K562 (cell line): ENCODE data around the gene CBFA2T2. TPM values are rescaled to one million over a fixed set of nuclear protein-coding genes. Genes with fewer than 3 reads are reported as not detected.

ENCODE experiments used
- ATF7 ChIP-seq: fragments of 450-650 bp; IDR thresholded peaks from 2 replicates; pipeline ENCODE4 v1.7.1; 2014; ENCODE audit warnings: mild to moderate bottlenecking, moderate library complexity
- CHD4 ChIP-seq: fragments of 200-600 bp; sonication (generic); IDR thresholded peaks from 3 replicates; pipeline ENCODE4 v1.6.1; 2012; ENCODE audit warnings: low read depth, mild to moderate bottlenecking, mixed read lengths, low read length, inconsistent platforms; ENCODE audit not compliant: insufficient read depth, insufficient replicate concordance, poor library complexity, severe bottlenecking
- DMBX1 ChIP-seq: fragments of 250-450 bp; sonication (Bioruptor Pico); IDR thresholded peaks from 2 replicates; pipeline ENCODE4 v1.8.0; 2022; ENCODE audit warnings: inconsistent platforms, mild to moderate bottlenecking, moderate library complexity, borderline replicate concordance
- ELF2 ChIP-seq: fragments of 250-450 bp; sonication (Bioruptor Pico); IDR thresholded peaks from 2 replicates; pipeline ENCODE4 v1.5.0; 2021; ENCODE audit warnings: mild to moderate bottlenecking
- FOXP1 ChIP-seq: sonication (generic); formaldehyde crosslinking; IDR thresholded peaks from 2 replicates; pipeline ENCODE4 v1.8.0; 2022; ENCODE audit warnings: mild to moderate bottlenecking, missing genetic modification reagents
- GABPA ChIP-seq: fragments of 200-800 bp; sonication (Bioruptor generic); conservative IDR thresholded peaks from 2 replicates; pipeline ENCODE4 v1.6.1; 2016; ENCODE audit warnings: low read depth, missing genetic modification characterization, missing compliant biosample characterization
- GTF2A2 ChIP-seq: IDR thresholded peaks from 2 replicates; pipeline ENCODE4 v1.6.1; 2016; ENCODE audit warnings: mild to moderate bottlenecking, missing genetic modification characterization, missing compliant biosample characterization
- HNRNPUL1 ChIP-seq: fragments of 200-400 bp; formaldehyde crosslinking; IDR thresholded peaks from 2 replicates; pipeline ENCODE4 v1.6.1; 2017; ENCODE audit warnings: low read length
- KDM1A ChIP-seq, 2 experiments: fragments of 450-650 bp; IDR thresholded peaks; 2 replicates each; pipeline ENCODE4 v1.6.1; 2016; ENCODE audit warnings: mild to moderate bottlenecking in 2 of 2
- NCOA1 ChIP-seq: fragments of 450-650 bp; IDR thresholded peaks from 2 replicates; pipeline ENCODE4 v1.6.1; 2016; ENCODE audit warnings: low read depth
- NRF1 ChIP-seq, 2 experiments: fragments of 450-650 bp; IDR thresholded peaks in 1 of 2; conservative IDR thresholded peaks in 1 of 2; 2 replicates each; pipeline ENCODE4 v1.6.1; 2014; ENCODE audit warnings: mild to moderate bottlenecking in 2 of 2
- PHF21A ChIP-seq: fragments of 450-650 bp; IDR thresholded peaks from 2 replicates; pipeline ENCODE4 v1.6.1; 2017; ENCODE audit warnings: low read depth, borderline replicate concordance
- PHTF2 ChIP-seq: fragments of 250-450 bp; sonication (Bioruptor Pico); IDR thresholded peaks from 2 replicates; pipeline ENCODE4 v1.5.0; 2021; ENCODE audit warnings: mild to moderate bottlenecking
- POLR2A ChIP-seq: fragments of 450-650 bp; conservative IDR thresholded peaks from 2 replicates; pipeline ENCODE4 v1.6.1; 2016
- POLR2G ChIP-seq: fragments of 200-400 bp; formaldehyde crosslinking; IDR thresholded peaks from 2 replicates; pipeline ENCODE4 v1.6.1; 2017; ENCODE audit warnings: low read depth, mild to moderate bottlenecking, antibody characterized with exemption, low read length, moderate library complexity
- PRMT5 ChIP-seq: sonication (generic); formaldehyde crosslinking; IDR thresholded peaks from 2 replicates; pipeline ENCODE4 v1.5.0; 2020; ENCODE audit warnings: missing genetic modification reagents
- TCF7 ChIP-seq: sonication (generic); IDR thresholded peaks from 2 replicates; pipeline ENCODE4 v1.6.1; 2016; ENCODE audit warnings: antibody characterized with exemption, borderline replicate concordance
- TEAD4 ChIP-seq, 2 experiments: sonication (generic) in 1 of 2; formaldehyde crosslinking in 1 of 2; IDR thresholded peaks; 2 replicates each; pipeline versions ENCODE4 v1.6.1 to v1.8.0; 2012 to 2022; ENCODE audit warnings: borderline replicate concordance in 1 of 2, inconsistent platforms in 1 of 2, low read length in 1 of 2, mild to moderate bottlenecking in 1 of 2, missing genetic modification reagents in 1 of 2
- THRAP3 ChIP-seq: fragments of 450-650 bp; IDR thresholded peaks from 2 replicates; pipeline ENCODE4 v1.6.1; 2016; ENCODE audit warnings: mild to moderate bottlenecking, inconsistent platforms, borderline replicate concordance
- TSC22D4 ChIP-seq: fragments of 450-650 bp; IDR thresholded peaks from 2 replicates; pipeline ENCODE4 v1.6.1; 2016; ENCODE audit warnings: missing genetic modification characterization, missing biosample characterization, control low read depth
- ZFPM2 ChIP-seq: fragments of 250-450 bp; sonication (Bioruptor Pico); IDR thresholded peaks from 2 replicates; pipeline ENCODE4 v1.5.1; 2022; ENCODE audit warnings: mild to moderate bottlenecking
- ZNF239 ChIP-seq: fragments of 250-450 bp; sonication (Bioruptor Pico); IDR thresholded peaks from 2 replicates; pipeline ENCODE4 v1.4.0; 2020; ENCODE audit warnings: mild to moderate bottlenecking
- ZNF431 ChIP-seq: sonication (generic); formaldehyde crosslinking; IDR thresholded peaks from 2 replicates; pipeline ENCODE4 v1.8.0; 2022; ENCODE audit warnings: mild to moderate bottlenecking, missing genetic modification reagents
- ZNF436 ChIP-seq: fragments of 250-450, 450-650 bp; sonication (Bioruptor Pico); formaldehyde crosslinking; IDR thresholded peaks from 2 replicates; pipeline ENCODE4 v1.7.0; 2020; ENCODE audit warnings: mild to moderate bottlenecking
- ZNF717 ChIP-seq: fragments of 250-450 bp; sonication (Bioruptor Pico); IDR thresholded peaks from 2 replicates; pipeline ENCODE4 v1.5.0; 2021
- ZNF778 ChIP-seq: fragments of 450-650 bp; formaldehyde crosslinking; IDR thresholded peaks from 2 replicates; pipeline ENCODE4 v1.4.0; 2020; ENCODE audit warnings: mild to moderate bottlenecking, moderate library complexity
- polyA plus RNA-seq, 8 experiments: library from polyadenylated mRNA; depleted of rRNA in 4 of 8; stranded (reverse) in 5 of 8; unstranded in 3 of 8; fragments of >200 nt; fragmentation: Nextera tagmentation in 2 of 8; fragmentation: Illumina TruSeq in 1 of 8; extraction: Ambion mirVana in 2 of 8; extraction: Trizol in 1 of 8; gene quantifications; 2 replicates each; pipeline versions ENCODE4 v1.2.1 to v1.2.3, GENCODE V29; 2011 to 2014; ENCODE audit warnings: inconsistent platforms in 1 of 8, missing spikeins in 1 of 8
- total RNA-seq, 7 experiments: library from RNA; depleted of rRNA in 6 of 7; stranded (reverse); fragments of >200 nt in 6 of 7; fragmentation: Illumina TruSeq in 2 of 7; extraction: Trizol in 2 of 7; gene quantifications; 2 replicates each; pipeline versions ENCODE4 v1.2.1 to v1.2.3, GENCODE V29; 2011 to 2021; ENCODE audit warnings: low replicate concordance in 1 of 7
- TF ChIP-seq, protein P1 (sequence below): fragments of 450-650 bp; IDR thresholded peaks from 2 replicates; pipeline ENCODE4 v1.6.1; 2018; ENCODE audit warnings: mild to moderate bottlenecking, low read depth; ENCODE audit not compliant: partially characterized antibody
- TF ChIP-seq, protein P2 (sequence below): fragments of 450-650 bp; formaldehyde crosslinking; conservative IDR thresholded peaks from 2 replicates; pipeline ENCODE4 v1.4.0; 2022; ENCODE audit warnings: mild to moderate bottlenecking, missing genetic modification characterization
- TF ChIP-seq, protein P3 (sequence below): fragments of 450-650 bp; IDR thresholded peaks from 2 replicates; pipeline ENCODE4 v1.6.1; 2016

CBFA2T2 gene
- total and polyA plus RNA-seq, 9 of the 15 experiments (the other 6 are each of a cell fraction or from before 2014, with no cell fraction given) = 0.27 to 9.6 (median 5.8) TPM

DNA sequence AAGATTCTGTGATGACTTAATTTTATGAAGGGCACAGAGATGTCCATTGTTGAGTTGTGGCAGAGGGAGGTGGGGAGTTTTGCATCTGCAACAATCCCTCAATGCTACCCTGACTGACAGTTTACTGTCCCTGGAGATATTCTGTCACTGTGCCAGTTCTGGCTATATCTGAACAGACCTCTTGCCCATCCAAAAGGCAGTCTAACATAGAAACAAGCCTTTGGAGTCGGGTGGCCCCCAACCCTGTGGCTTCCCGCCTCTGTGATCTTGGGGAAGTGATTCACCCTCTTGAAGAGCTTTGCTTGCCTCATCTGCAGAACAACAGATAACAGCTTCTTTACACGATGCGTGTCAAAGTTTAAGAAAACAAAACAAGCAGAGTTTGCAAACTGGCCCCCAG, 200.1 kb downstream of the CBFA2T2 start (continued):
- TF ChIP-seq NRF1 (conservative IDR thresholded peaks at IDR 0.05 in 1 of 2, IDR thresholded peaks at IDR 0.05 in 1 of 2) = no peak
- no peak for TF ChIP-seq TSC22D4 (tag)
- TF ChIP-seq TCF7 = peak; percentile 90; the same call in 1 of the 2 replicates
- TF ChIP-seq FOXP1 (CRISPR knock-in tag) = no peak
- no peak for TF ChIP-seq PHTF2 (CRISPR knock-in tag)
- TF ChIP-seq ZNF436 (CRISPR knock-in tag) = no peak
- TF ChIP-seq, protein P1, sequence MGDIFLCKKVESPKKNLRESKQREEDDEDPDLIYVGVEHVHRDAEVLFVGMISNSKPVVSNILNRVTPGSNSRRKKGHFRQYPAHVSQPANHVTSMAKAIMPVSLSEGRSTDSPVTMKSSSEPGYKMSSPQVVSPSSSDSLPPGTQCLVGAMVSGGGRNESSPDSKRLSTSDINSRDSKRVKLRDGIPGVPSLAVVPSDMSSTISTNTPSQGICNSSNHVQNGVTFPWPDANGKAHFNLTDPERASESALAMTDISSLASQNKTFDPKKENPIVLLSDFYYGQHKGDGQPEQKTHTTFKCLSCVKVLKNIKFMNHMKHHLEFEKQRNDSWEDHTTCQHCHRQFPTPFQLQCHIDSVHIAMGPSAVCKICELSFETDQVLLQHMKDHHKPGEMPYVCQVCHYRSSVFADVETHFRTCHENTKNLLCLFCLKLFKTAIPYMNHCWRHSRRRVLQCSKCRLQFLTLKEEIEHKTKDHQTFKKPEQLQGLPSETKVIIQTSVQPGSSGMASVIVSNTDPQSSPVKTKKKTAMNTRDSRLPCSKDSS = no peak
- peak; percentile 100 for TF ChIP-seq KDM1A (IDR thresholded peaks at IDR 0.05)
- TF ChIP-seq GABPA (tag) = 0 out of 2 replicates have a peak, but pooled peaks have one; percentile 17
- TF ChIP-seq HNRNPUL1 = no peak
- TF ChIP-seq ZFPM2 (CRISPR knock-in tag) = no peak
- no peak for TF ChIP-seq ELF2 (CRISPR knock-in tag)
- TF ChIP-seq TEAD4 (IDR thresholded peaks at IDR 0.05; ENCODE audit: low read length) = peak; percentile 94
- TF ChIP-seq TEAD4 (CRISPR knock-in tag; IDR thresholded peaks at IDR 0.05; ENCODE audit: borderline replicate concordance) = no peak
- TF ChIP-seq CHD4 = no peak
- peak; percentile 66; the same call in 1 of the 2 replicates for TF ChIP-seq DMBX1
- TF ChIP-seq POLR2A = no peak
- TF ChIP-seq ATF7 = peak; percentile 53; the same call in 1 of the 2 replicates
- TF ChIP-seq ZNF431 (CRISPR knock-in tag) = no peak
- TF ChIP-seq NCOA1 = peak; percentile 63; the same call in 1 of the 2 replicates
- TF ChIP-seq ZNF778 (CRISPR knock-in tag) = no peak
- TF ChIP-seq ZNF717 (CRISPR knock-in tag) = no peak
- TF ChIP-seq PRMT5 = no peak
- no peak for TF ChIP-seq POLR2G
- TF ChIP-seq GTF2A2 (tag) = no peak
- TF ChIP-seq ZNF239 (CRISPR knock-in tag) = no peak
- no peak for TF ChIP-seq PHF21A
- TF ChIP-seq, protein P2, sequence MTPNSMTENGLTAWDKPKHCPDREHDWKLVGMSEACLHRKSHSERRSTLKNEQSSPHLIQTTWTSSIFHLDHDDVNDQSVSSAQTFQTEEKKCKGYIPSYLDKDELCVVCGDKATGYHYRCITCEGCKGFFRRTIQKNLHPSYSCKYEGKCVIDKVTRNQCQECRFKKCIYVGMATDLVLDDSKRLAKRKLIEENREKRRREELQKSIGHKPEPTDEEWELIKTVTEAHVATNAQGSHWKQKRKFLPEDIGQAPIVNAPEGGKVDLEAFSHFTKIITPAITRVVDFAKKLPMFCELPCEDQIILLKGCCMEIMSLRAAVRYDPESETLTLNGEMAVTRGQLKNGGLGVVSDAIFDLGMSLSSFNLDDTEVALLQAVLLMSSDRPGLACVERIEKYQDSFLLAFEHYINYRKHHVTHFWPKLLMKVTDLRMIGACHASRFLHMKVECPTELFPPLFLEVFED = no peak
- no peak for TF ChIP-seq THRAP3
- TF ChIP-seq, protein P3, sequence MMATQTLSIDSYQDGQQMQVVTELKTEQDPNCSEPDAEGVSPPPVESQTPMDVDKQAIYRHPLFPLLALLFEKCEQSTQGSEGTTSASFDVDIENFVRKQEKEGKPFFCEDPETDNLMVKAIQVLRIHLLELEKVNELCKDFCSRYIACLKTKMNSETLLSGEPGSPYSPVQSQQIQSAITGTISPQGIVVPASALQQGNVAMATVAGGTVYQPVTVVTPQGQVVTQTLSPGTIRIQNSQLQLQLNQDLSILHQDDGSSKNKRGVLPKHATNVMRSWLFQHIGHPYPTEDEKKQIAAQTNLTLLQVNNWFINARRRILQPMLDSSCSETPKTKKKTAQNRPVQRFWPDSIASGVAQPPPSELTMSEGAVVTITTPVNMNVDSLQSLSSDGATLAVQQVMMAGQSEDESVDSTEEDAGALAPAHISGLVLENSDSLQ = peak; percentile 88
